Measurements from ENCODE around the gene IFNGR1. TPM values are rescaled to one million over a fixed set of nuclear protein-coding genes. Genes with fewer than 3 reads are reported as not detected.

Gene IFNGR1
- total RNA-seq, 1 experiment from 2014 or later, result 23.4 TPM

DNA sequence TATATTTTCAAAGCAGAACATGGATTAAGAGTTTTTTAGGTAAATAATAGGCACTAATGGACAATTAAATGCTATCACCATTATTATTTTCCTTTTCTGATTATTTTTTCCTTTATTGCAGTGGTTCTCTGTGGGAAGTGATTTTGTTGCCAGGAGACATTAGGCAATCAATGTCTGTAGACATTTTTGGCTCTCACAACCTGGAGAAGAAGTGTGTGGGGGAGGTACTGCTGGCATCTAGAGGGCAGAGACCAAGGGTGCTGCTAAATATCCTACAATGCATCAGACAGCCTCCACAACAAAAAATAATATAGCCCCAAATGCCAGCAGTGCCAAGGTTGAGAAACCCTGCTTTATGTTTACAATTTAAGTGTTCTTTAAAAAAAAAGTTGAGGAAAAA lies 8.3 kb downstream of the IFNGR1 start:
- DNase-seq (ENCODE audit: low read depth, low spot score), result no peak
- Histone ChIP-seq H3K27ac (ENCODE audit: low read length) (no peak overlapping the region), H3K9me3 (ENCODE audit: control insufficient read depth, insufficient read depth, low read depth, low read length) (peaks cover 10% of the 10 kb centered on the region; the same call in 1 of the 2 replicates), H3K36me3 (ENCODE audit: control insufficient read depth, insufficient read depth, low read length) (no peaks in the 10 kb centered on the region), H3K4me3 (ENCODE audit: low read depth in 2 of 2, low read length in 2 of 2) (no peak overlapping the region), H3K4me1 (ENCODE audit: control insufficient read depth, insufficient read depth, low read length) (no peaks in the 10 kb centered on the region), H3K27me3 (ENCODE audit: control insufficient read depth, insufficient read depth, low read length) (no peaks in the 10 kb centered on the region)
- no peak for ATAC-seq
- CTCF ChIA-PET, result no interaction called here
- in situ Hi-C loops (cut with HindIII; ENCODE audit: low pct_unique_long_range_greater_than_20kb, low sequenced_read_pairs), result no loop called here
- POLR2A ChIA-PET, result no interaction called here
- no TSS peak for BruUV-seq (replicated peaks)
- intact Hi-C loops (cut with micrococcal nuclease; ENCODE audit: unreplicated experiment), result no loop called here
- TF ChIP-seq TCF7L2 (IDR thresholded peaks at IDR 0.05; ENCODE audit: low read depth, low read length), result no peak
- no peak for TF ChIP-seq REST (IDR thresholded peaks at IDR 0.05; ENCODE audit: insufficient read depth in 1 of 2, low read depth in 2 of 2, low read length in 1 of 2)

DNA sequence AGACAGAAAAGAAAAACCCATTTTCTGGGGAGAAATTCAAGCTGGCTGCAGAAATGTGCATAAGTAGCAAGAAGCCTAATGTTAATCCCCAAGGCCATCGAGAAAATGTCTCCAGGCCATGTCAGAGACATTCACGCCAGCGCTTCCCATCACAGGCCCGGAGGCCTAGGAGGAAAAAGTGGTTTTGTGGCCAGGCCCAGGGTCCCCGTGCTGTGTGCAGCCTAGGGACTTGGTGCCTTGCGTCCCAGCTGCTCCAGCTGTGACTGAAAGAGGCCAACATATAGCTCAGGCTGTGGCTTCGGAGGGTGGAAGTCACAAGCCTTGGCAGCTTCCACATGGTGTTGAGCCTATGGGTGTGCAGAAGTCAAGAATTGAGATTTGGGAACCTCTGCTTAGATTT lies 10.9 kb downstream of the IFNGR1 start:
- H3K9me3 ChIP-seq (ENCODE audit: control insufficient read depth, insufficient read depth, low read depth, low read length), result peaks cover 10% of the 10 kb centered on the region; the same call in 1 of the 2 replicates
- no peaks in the 10 kb centered on the region; the same call in 1 of the 2 replicates for H3K36me3 ChIP-seq (ENCODE audit: control insufficient read depth, insufficient read depth, low read length)
- DNase-seq (ENCODE audit: low read depth, low spot score) (no peak), ATAC-seq (no peak)
- in situ Hi-C loops (cut with HindIII; ENCODE audit: low pct_unique_long_range_greater_than_20kb, low sequenced_read_pairs), result no loop called here
- H3K4me1 ChIP-seq (ENCODE audit: control insufficient read depth, insufficient read depth, low read length), result no peaks in the 10 kb centered on the region
- no peak overlapping the region for H3K4me3 ChIP-seq (ENCODE audit: low read depth in 2 of 2, low read length in 2 of 2)
- CTCF ChIA-PET, result no interaction called here
- BruUV-seq (replicated peaks), result no TSS peak
- TF ChIP-seq SIN3A (IDR thresholded peaks at IDR 0.05; ENCODE audit: borderline replicate concordance, insufficient read depth, low read depth, low read length) (no peak), POLR2AphosphoS5 (IDR thresholded peaks at IDR 0.05; ENCODE audit: low read depth, low read length) (no peak), TCF7L2 (IDR thresholded peaks at IDR 0.05; ENCODE audit: low read depth, low read length) (no peak), REST (IDR thresholded peaks at IDR 0.05; ENCODE audit: insufficient read depth in 1 of 2, low read depth in 2 of 2, low read length in 1 of 2) (no peak)
- TF ChIP-seq, protein P1, sequence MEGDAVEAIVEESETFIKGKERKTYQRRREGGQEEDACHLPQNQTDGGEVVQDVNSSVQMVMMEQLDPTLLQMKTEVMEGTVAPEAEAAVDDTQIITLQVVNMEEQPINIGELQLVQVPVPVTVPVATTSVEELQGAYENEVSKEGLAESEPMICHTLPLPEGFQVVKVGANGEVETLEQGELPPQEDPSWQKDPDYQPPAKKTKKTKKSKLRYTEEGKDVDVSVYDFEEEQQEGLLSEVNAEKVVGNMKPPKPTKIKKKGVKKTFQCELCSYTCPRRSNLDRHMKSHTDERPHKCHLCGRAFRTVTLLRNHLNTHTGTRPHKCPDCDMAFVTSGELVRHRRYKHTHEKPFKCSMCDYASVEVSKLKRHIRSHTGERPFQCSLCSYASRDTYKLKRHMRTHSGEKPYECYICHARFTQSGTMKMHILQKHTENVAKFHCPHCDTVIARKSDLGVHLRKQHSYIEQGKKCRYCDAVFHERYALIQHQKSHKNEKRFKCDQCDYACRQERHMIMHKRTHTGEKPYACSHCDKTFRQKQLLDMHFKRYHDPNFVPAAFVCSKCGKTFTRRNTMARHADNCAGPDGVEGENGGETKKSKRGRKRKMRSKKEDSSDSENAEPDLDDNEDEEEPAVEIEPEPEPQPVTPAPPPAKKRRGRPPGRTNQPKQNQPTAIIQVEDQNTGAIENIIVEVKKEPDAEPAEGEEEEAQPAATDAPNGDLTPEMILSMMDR (IDR thresholded peaks at IDR 0.05), result no peak
- no peaks in the 10 kb centered on the region for H3K27me3 ChIP-seq (ENCODE audit: control insufficient read depth, insufficient read depth, low read length)
- intact Hi-C loops (cut with micrococcal nuclease; ENCODE audit: unreplicated experiment), result no loop called here
- H3K27ac ChIP-seq (ENCODE audit: low read length), result no peak overlapping the region
- POLR2A ChIA-PET, result no interaction called here
